SK-N-SH (cell line): ENCODE results near the gene NR2C1. TPM values are rescaled to one million over a fixed set of nuclear protein-coding genes. Genes with fewer than 3 reads are reported as not detected.

Source experiments
- CTCF ChIA-PET: fragments of 300-600, 350-600 bp; formaldehyde crosslinking; extraction: SDS; loops from one replicate; lab custom pipeline; 2021; lab: Yijun Ruan, JAX
- POLR2A ChIA-PET: fragments of 350-600 bp; sonication (Branson Sonifier 250); formaldehyde crosslinking; extraction: SDS; loops from one replicate; lab custom pipeline; 2020; ENCODE audit warnings: antibody characterized with exemption, inconsistent platforms; lab: Yijun Ruan, JAX
- DNase-seq: peaks from one replicate; pipeline ENCODE4 v3.0.0; 2012
- H2AFZ ChIP-seq: fragments of 200-600 bp; sonication (generic); 2 replicates; pipeline ENCODE4 v1.8.1; 2016; ENCODE audit warnings: antibody characterized with exemption, mild to moderate bottlenecking, low read depth
- H3F3A ChIP-seq: fragments of 200-600 bp; sonication (generic); replicated peaks from 2 replicates; pipeline ENCODE3; 2016; ENCODE audit warnings: antibody characterized with exemption, mild to moderate bottlenecking; ENCODE audit not compliant: insufficient read depth
- H3K27ac ChIP-seq, 2 experiments: fragments of 200-500 bp in 1 of 2; fragments of 200-600 bp in 1 of 2; sonication (Bioruptor generic) in 1 of 2; sonication (generic), shearing (Covaris generic) in 1 of 2; 2 replicates each; pipeline versions ENCODE4 v1.5.1 to v1.6.1; 2014 to 2016; ENCODE audit warnings: low read depth in 2 of 2, inconsistent platforms in 1 of 2, low read length in 1 of 2, mild to moderate bottlenecking in 1 of 2, mixed read lengths in 1 of 2
- H3K27me3 ChIP-seq: fragments of 200-600 bp; sonication (generic), shearing (Covaris generic); 2 replicates; pipeline ENCODE4 v1.6.1; 2016; ENCODE audit warnings: mixed run types; ENCODE audit not compliant: insufficient read depth
- H3K36me3 ChIP-seq, 2 experiments: fragments of 200-500 bp in 1 of 2; fragments of 200-600 bp in 1 of 2; sonication (Bioruptor generic) in 1 of 2; sonication (generic) in 1 of 2; replicated peaks in 1 of 2; 2 replicates each; pipeline versions ENCODE3 to v1.5.1; 2014 to 2016; ENCODE audit warnings: low read length in 1 of 2, mild to moderate bottlenecking in 1 of 2; ENCODE audit not compliant: insufficient read depth in 2 of 2, control insufficient read depth in 1 of 2
- H3K4me1 ChIP-seq, 2 experiments: fragments of 200-500 bp in 1 of 2; fragments of 200-600 bp in 1 of 2; sonication (Bioruptor generic) in 1 of 2; sonication (generic), shearing (Covaris generic) in 1 of 2; 2 replicates each; pipeline versions ENCODE4 v1.5.1 to v1.6.1; 2014 to 2016; ENCODE audit warnings: low read depth in 1 of 2, low read length in 1 of 2, mixed run types in 1 of 2; ENCODE audit not compliant: insufficient read depth in 2 of 2, control insufficient read depth in 1 of 2
- H3K4me2 ChIP-seq: fragments of 200-600 bp; sonication (generic), shearing (Covaris generic); 2 replicates; pipeline ENCODE4 v1.6.1; 2017; ENCODE audit warnings: mixed run types
- H3K4me3 ChIP-seq, 2 experiments: fragments of 200-500 bp in 1 of 2; fragments of 200-600 bp in 1 of 2; sonication (Bioruptor generic) in 1 of 2; sonication (generic), shearing (Covaris generic) in 1 of 2; 2 replicates each; pipeline versions ENCODE4 v1.5.1 to v1.8.1; 2014 to 2016; ENCODE audit warnings: low read depth in 2 of 2, inconsistent platforms in 1 of 2, low read length in 1 of 2, mild to moderate bottlenecking in 1 of 2, mixed read lengths in 1 of 2, moderate library complexity in 1 of 2
- H3K79me2 ChIP-seq: fragments of 200-600 bp; sonication (generic); 2 replicates; pipeline ENCODE4 v1.8.1; 2017; ENCODE audit warnings: mild to moderate bottlenecking; ENCODE audit not compliant: insufficient read depth
- H3K9ac ChIP-seq: fragments of 200-600 bp; sonication (generic); 2 replicates; pipeline ENCODE4 v1.6.1; 2017; ENCODE audit warnings: mixed run types
- H3K9me2 ChIP-seq: fragments of 200-600 bp; sonication (generic); 2 replicates; pipeline ENCODE4 v1.6.1; 2017; ENCODE audit warnings: mixed run types
- H3K9me3 ChIP-seq: fragments of 200-600 bp; sonication (generic); 2 replicates; pipeline ENCODE4 v1.6.1; 2017; ENCODE audit warnings: mixed run types, mild to moderate bottlenecking, moderate library complexity
- H4K20me1 ChIP-seq: fragments of 200-600 bp; sonication (generic); 2 replicates; pipeline ENCODE4 v1.6.1; 2017; ENCODE audit warnings: mild to moderate bottlenecking, mixed run types; ENCODE audit not compliant: insufficient read depth
- CTCF ChIP-seq: fragments of 200-600 bp; sonication (generic); IDR thresholded peaks from 2 replicates; pipeline ENCODE4 v1.6.1; 2017; ENCODE audit warnings: antibody characterized with exemption, mild to moderate bottlenecking, moderate library complexity
- ELF1 ChIP-seq: IDR thresholded peaks from 2 replicates; pipeline ENCODE4 v1.4.0; 2012
- EZH2phosphoT487 ChIP-seq: fragments of 200-600 bp; sonication (generic); IDR thresholded peaks from 2 replicates; pipeline ENCODE4 v1.6.1; 2017; ENCODE audit warnings: low read depth, mixed run types, mild to moderate bottlenecking, antibody characterized with exemption, moderate library complexity, borderline replicate concordance
- FOXJ3 ChIP-seq: sonication (generic); formaldehyde crosslinking; IDR thresholded peaks from 2 replicates; pipeline ENCODE4 v1.5.1; 2020; ENCODE audit warnings: mild to moderate bottlenecking, missing genetic modification reagents
- FOXM1 ChIP-seq: IDR thresholded peaks from 2 replicates; pipeline ENCODE4 v1.4.0; 2012; ENCODE audit warnings: low read depth, mild to moderate bottlenecking
- GABPA ChIP-seq: IDR thresholded peaks from 2 replicates; pipeline ENCODE4 v1.4.0; 2012; ENCODE audit warnings: low read depth, mild to moderate bottlenecking
- MAX ChIP-seq: IDR thresholded peaks from 2 replicates; pipeline ENCODE4 v1.4.0; 2012; ENCODE audit warnings: low read depth
- NFIC ChIP-seq: IDR thresholded peaks from 2 replicates; pipeline ENCODE4 v1.4.0; 2012; ENCODE audit warnings: borderline replicate concordance
- NRF1 ChIP-seq: IDR thresholded peaks from 2 replicates; pipeline ENCODE4 v1.6.1; 2012; ENCODE audit warnings: low read depth, mild to moderate bottlenecking, low read length
- REST ChIP-seq: IDR thresholded peaks from 2 replicates; pipeline ENCODE4 v1.6.1; 2012; ENCODE audit warnings: mild to moderate bottlenecking, low read depth, low read length, moderate library complexity
- RFX5 ChIP-seq: IDR thresholded peaks from 2 replicates; pipeline ENCODE4 v1.6.1; 2012; ENCODE audit warnings: mild to moderate bottlenecking, improper control_type of control experiment, low read length
- RXRA ChIP-seq: IDR thresholded peaks from 2 replicates; pipeline ENCODE4 v1.4.0; 2012; ENCODE audit warnings: low read depth, mild to moderate bottlenecking, borderline replicate concordance
- SIN3A ChIP-seq: IDR thresholded peaks from 2 replicates; pipeline ENCODE4 v1.6.1; 2012; ENCODE audit warnings: low read depth, mild to moderate bottlenecking, low read length, moderate library complexity, borderline replicate concordance
- TCF12 ChIP-seq: IDR thresholded peaks from 2 replicates; pipeline ENCODE4 v1.4.0; 2012
- TEAD4 ChIP-seq: IDR thresholded peaks from 2 replicates; pipeline ENCODE4 v1.4.0; 2012; ENCODE audit warnings: mild to moderate bottlenecking, borderline replicate concordance; ENCODE audit not compliant: insufficient read depth
- YY1 ChIP-seq: IDR thresholded peaks from 2 replicates; pipeline ENCODE4 v1.4.0; 2012; ENCODE audit warnings: low read depth, mild to moderate bottlenecking
- ZBTB33 ChIP-seq: IDR thresholded peaks from 2 replicates; pipeline ENCODE4 v1.4.0; 2012; ENCODE audit warnings: low read depth, borderline replicate concordance
- WGBS: methylation state at CpG from one replicate; pipeline ENCODE4 v1.1.6; 2017; ENCODE audit warnings: low lambda C conversion rate; 5-methylcytosine and 5-hydroxymethylcytosine counted together
- polyA plus RNA-seq, 3 experiments: library from polyadenylated mRNA; depleted of rRNA; stranded (reverse); fragments of >200 nt; gene quantifications; 2 replicates each; pipeline ENCODE4 v1.2.3, GENCODE V29; 2012
- TF ChIP-seq, protein P1 (sequence below): fragments of 150-350 bp; IDR thresholded peaks from 2 replicates; pipeline ENCODE4 v1.6.1; 2017; ENCODE audit warnings: antibody characterized with exemption, low read length, low read depth, borderline replicate concordance
- TF ChIP-seq, protein P2 (sequence below): fragments of 150-350 bp; IDR thresholded peaks from 2 replicates; pipeline ENCODE4 v1.6.1; 2016; ENCODE audit warnings: mild to moderate bottlenecking, low read depth, low read length

NR2C1 gene
- polyA plus RNA-seq, 1 of the 3 experiments (the other 2 are of a cell fraction) = 15.9 TPM

- no peaks in the 10 kb centered on the region for H3K9me3 ChIP-seq
- H3K36me3 ChIP-seq = peaks cover 0 to under 1% of the 10 kb centered on the region in 2 experiments
- H3F3A ChIP-seq = no peaks in the 10 kb centered on the region
- ChIA-PET POLR2A (interaction anchor here (0.6 kb wide), 1 partner anchor 10 kb away, joined by 3 read pairs; no protein-coding TSS in a partner anchor), CTCF (interaction anchor here (0.7 to 1.1 kb wide), 3 partner anchors 10 to 24 kb away, joined by 3 to 4 read pairs (median 3); no protein-coding TSS in a partner anchor)
- no peaks in the 10 kb centered on the region for H3K9me2 ChIP-seq
- H3K4me3 ChIP-seq = no peak overlapping the region
- no peaks in the 10 kb centered on the region for H3K27me3 ChIP-seq
- TF ChIP-seq NFIC (no peak), YY1 (no peak), RXRA (no peak), FOXM1 (no peak)
- no peak for DNase-seq
- no peak overlapping the region for H3K27ac ChIP-seq
- H3K4me1 ChIP-seq = no peaks in the 10 kb centered on the region
- no peaks in the 10 kb centered on the region for H4K20me1 ChIP-seq
- no peak overlapping the region for H2AFZ ChIP-seq
- H3K4me2 ChIP-seq = no peak overlapping the region
- H3K79me2 ChIP-seq = no peaks in the 10 kb centered on the region
- H3K9ac ChIP-seq = no peak overlapping the region
Measured at GRCh38 chr12:95014554-95014953, 58.9 kb downstream of the NR2C1 start.

DNA sequence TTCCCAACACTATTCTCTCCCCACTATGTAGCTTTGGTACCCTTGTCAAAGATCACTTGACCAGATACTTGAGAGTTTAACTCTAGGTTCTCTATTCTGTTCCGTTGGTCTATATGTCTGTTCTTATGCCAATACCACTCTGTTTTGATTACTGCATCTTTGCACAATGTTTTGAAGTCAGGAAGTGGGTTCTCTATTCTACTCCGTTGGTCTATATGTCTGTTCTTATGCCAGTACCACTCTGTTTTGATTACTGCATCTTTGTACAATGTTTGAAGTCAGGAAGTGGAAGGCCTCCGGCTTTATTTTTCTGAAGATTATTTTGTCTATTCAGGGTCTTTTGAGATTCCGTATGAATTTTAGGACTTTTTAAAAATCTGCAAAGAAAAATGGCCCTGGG, 67.2 kb downstream of the NR2C1 start:
- no peak for DNase-seq
- H3K4me1 ChIP-seq = no peaks in the 10 kb centered on the region
- H4K20me1 ChIP-seq = no peaks in the 10 kb centered on the region
- CTCF ChIA-PET = no interaction called here
- no peak overlapping the region for H3K4me2 ChIP-seq
- 0 out of 2 replicates have a peak, but pooled peaks cover 2% of the 10 kb centered on the region for H3K9me3 ChIP-seq
- TF ChIP-seq MAX (no peak), SIN3A (no peak), EZH2phosphoT487 (no peak), GABPA (no peak), YY1 (no peak), ZBTB33 (no peak), ELF1 (no peak), REST (no peak), TCF12 (no peak), CTCF (no peak), NRF1 (no peak), TEAD4 (no peak), RFX5 (no peak), FOXJ3 (CRISPR knock-in tag) (no peak)
- TF ChIP-seq, protein P1, sequence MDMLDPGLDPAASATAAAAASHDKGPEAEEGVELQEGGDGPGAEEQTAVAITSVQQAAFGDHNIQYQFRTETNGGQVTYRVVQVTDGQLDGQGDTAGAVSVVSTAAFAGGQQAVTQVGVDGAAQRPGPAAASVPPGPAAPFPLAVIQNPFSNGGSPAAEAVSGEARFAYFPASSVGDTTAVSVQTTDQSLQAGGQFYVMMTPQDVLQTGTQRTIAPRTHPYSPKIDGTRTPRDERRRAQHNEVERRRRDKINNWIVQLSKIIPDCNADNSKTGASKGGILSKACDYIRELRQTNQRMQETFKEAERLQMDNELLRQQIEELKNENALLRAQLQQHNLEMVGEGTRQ = no peak
- TF ChIP-seq, protein P2, sequence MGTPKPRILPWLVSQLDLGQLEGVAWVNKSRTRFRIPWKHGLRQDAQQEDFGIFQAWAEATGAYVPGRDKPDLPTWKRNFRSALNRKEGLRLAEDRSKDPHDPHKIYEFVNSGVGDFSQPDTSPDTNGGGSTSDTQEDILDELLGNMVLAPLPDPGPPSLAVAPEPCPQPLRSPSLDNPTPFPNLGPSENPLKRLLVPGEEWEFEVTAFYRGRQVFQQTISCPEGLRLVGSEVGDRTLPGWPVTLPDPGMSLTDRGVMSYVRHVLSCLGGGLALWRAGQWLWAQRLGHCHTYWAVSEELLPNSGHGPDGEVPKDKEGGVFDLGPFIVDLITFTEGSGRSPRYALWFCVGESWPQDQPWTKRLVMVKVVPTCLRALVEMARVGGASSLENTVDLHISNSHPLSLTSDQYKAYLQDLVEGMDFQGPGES = no peak
- POLR2A ChIA-PET = no interaction called here
- WGBS = 73% methylated on average over 4 of the region's 4 CpGs
- H3K27ac ChIP-seq = no peak overlapping the region
- H3K9me2 ChIP-seq = no peaks in the 10 kb centered on the region
- peaks cover 0 to 1% of the 10 kb centered on the region in 2 experiments for H3K36me3 ChIP-seq
- no peak overlapping the region for H3K4me3 ChIP-seq
- H3F3A ChIP-seq = no peaks in the 10 kb centered on the region
- H2AFZ ChIP-seq = no peak overlapping the region
- H3K27me3 ChIP-seq = no peaks in the 10 kb centered on the region
- no peak overlapping the region for H3K9ac ChIP-seq
- peaks cover 21% of the 10 kb centered on the region; the same call in 1 of the 2 replicates for H3K79me2 ChIP-seq
